K562 (cell line): ENCODE measurements around the gene HMBS. TPM values are rescaled to one million over a fixed set of nuclear protein-coding genes. Genes with fewer than 3 reads are reported as not detected.
A peak's percentile ranks its signal among the peaks of the same experiment; 100 is the strongest.

Experiments used
- AFF1 ChIP-seq, 2 experiments: fragments of 450-650 bp; IDR thresholded peaks; 2 replicates each; pipeline ENCODE4 v1.6.1; 2018; ENCODE audit warnings: mild to moderate bottlenecking in 2 of 2, low read depth in 1 of 2; ENCODE audit not compliant: partially characterized antibody in 2 of 2
- BCLAF1 ChIP-seq, 2 experiments: fragments of 450-650 bp in 1 of 2; IDR thresholded peaks; 2 replicates each; pipeline ENCODE4 v1.6.1; 2011 to 2017; ENCODE audit warnings: low read depth in 2 of 2, antibody characterized with exemption in 1 of 2, borderline replicate concordance in 1 of 2, low read length in 1 of 2, mild to moderate bottlenecking in 1 of 2, mixed read lengths in 1 of 2; ENCODE audit not compliant: control insufficient read depth in 1 of 2
- BHLHE40 ChIP-seq: IDR thresholded peaks from 2 replicates; pipeline ENCODE4 v1.6.1; 2011; ENCODE audit warnings: low read length, improper control_type of control experiment
- FIP1L1 ChIP-seq: fragments of 200-400 bp; formaldehyde crosslinking; IDR thresholded peaks from 2 replicates; pipeline ENCODE4 v1.6.1; 2018; ENCODE audit warnings: mild to moderate bottlenecking, low read depth, low read length; ENCODE audit not compliant: poor library complexity, severe bottlenecking
- HCFC1 ChIP-seq: IDR thresholded peaks from 2 replicates; pipeline ENCODE4 v1.6.1; 2012; ENCODE audit warnings: low read depth, low read length, improper control_type of control experiment
- HNRNPLL ChIP-seq: fragments of 200-400 bp; formaldehyde crosslinking; IDR thresholded peaks from 2 replicates; pipeline ENCODE4 v1.6.1; 2017; ENCODE audit warnings: low read length, low read depth, mild to moderate bottlenecking; ENCODE audit not compliant: poor library complexity, severe bottlenecking
- POLR2AphosphoS5 ChIP-seq: IDR thresholded peaks from 2 replicates; pipeline ENCODE4 v1.6.1; 2011; ENCODE audit warnings: mild to moderate bottlenecking, low read depth, low read length, moderate library complexity; ENCODE audit not compliant: control insufficient read depth, insufficient read depth
- POLR2B ChIP-seq: fragments of 450-650 bp; IDR thresholded peaks from 2 replicates; pipeline ENCODE4 v1.6.1; 2018; ENCODE audit warnings: low read depth; ENCODE audit not compliant: partially characterized antibody
- SNAPC5 ChIP-seq: fragments of 250-450 bp; sonication (Bioruptor Pico); IDR thresholded peaks from 2 replicates; pipeline ENCODE4 v1.8.0; 2021; ENCODE audit warnings: moderate library complexity, mild to moderate bottlenecking, inconsistent platforms
- ZC3H4 ChIP-seq: sonication (generic); formaldehyde crosslinking; IDR thresholded peaks from 2 replicates; pipeline ENCODE4 v1.9.0; 2021; ENCODE audit warnings: missing genetic modification reagents, borderline replicate concordance
- ZHX1 ChIP-seq: fragments of 150-350 bp; conservative IDR thresholded peaks from 2 replicates; pipeline ENCODE4 v1.6.1; 2014; ENCODE audit warnings: low read length
- ZNF232 ChIP-seq: sonication (generic); formaldehyde crosslinking; IDR thresholded peaks from 2 replicates; pipeline ENCODE4 v1.8.0; 2022; ENCODE audit warnings: mild to moderate bottlenecking, missing genetic modification reagents
- polyA plus RNA-seq, 8 experiments: library from polyadenylated mRNA; depleted of rRNA in 4 of 8; stranded (reverse) in 5 of 8; unstranded in 3 of 8; fragments of >200 nt; fragmentation: Nextera tagmentation in 2 of 8; fragmentation: Illumina TruSeq in 1 of 8; extraction: Ambion mirVana in 2 of 8; extraction: Trizol in 1 of 8; gene quantifications; 2 replicates each; pipeline versions ENCODE4 v1.2.1 to v1.2.3, GENCODE V29; 2011 to 2014; ENCODE audit warnings: inconsistent platforms in 1 of 8, missing spikeins in 1 of 8
- total RNA-seq, 7 experiments: library from RNA; depleted of rRNA in 6 of 7; stranded (reverse); fragments of >200 nt in 6 of 7; fragmentation: Illumina TruSeq in 2 of 7; extraction: Trizol in 2 of 7; gene quantifications; 2 replicates each; pipeline versions ENCODE4 v1.2.1 to v1.2.3, GENCODE V29; 2011 to 2021; ENCODE audit warnings: low replicate concordance in 1 of 7

The HMBS gene
- total and polyA plus RNA-seq, 9 of the 15 experiments (the other 6 are each of a cell fraction or from before 2014, with no cell fraction given) = 56.9 to 385 (median 286) TPM

- peak; percentile 76 for TF ChIP-seq HNRNPLL
- TF ChIP-seq POLR2AphosphoS5 = no peak
- no peak for TF ChIP-seq ZNF232 (CRISPR knock-in tag)
- no peak for TF ChIP-seq ZHX1
- TF ChIP-seq ZC3H4 (CRISPR knock-in tag) = no peak
- TF ChIP-seq FIP1L1 = no peak
- TF ChIP-seq AFF1 (IDR thresholded peaks at IDR 0.05; ENCODE audit: low read depth in 1 of 2, partially characterized antibody in 2 of 2) = peak; percentile 12 to 75
- peak; percentile 92 for TF ChIP-seq BHLHE40
- TF ChIP-seq HCFC1 = peak; percentile 75
- TF ChIP-seq BCLAF1 (IDR thresholded peaks at IDR 0.05; ENCODE audit: borderline replicate concordance in 1 of 2, control insufficient read depth in 1 of 2, low read depth in 2 of 2, low read length in 1 of 2) = no peak
- TF ChIP-seq SNAPC5 (CRISPR knock-in tag) = no peak
- TF ChIP-seq POLR2B = peak; percentile 55
Observed at GRCh38 chr11:119067371-119068222, 17.1 kb upstream of the HMBS start, which contains the start of gene VPS11 (continued).
